HG03342 (cell line): Measurements from ENCODE around the gene DKC1.

Experiments
- ATAC-seq: cut with Tn5 transposase; IDR thresholded peaks from one replicate; pipeline ENCODE4 v1.9.1; 2021; ENCODE audit warnings: mild to moderate bottlenecking, moderate library complexity; ENCODE audit not compliant: unreplicated experiment

Gene DKC1

GRCh38 chrX:154735695-154736393 is 26.8 kb upstream of the DKC1 start:
- no peak for ATAC-seq

- ATAC-seq: no peak
Measured at GRCh38 chrX:154737136-154737535, 25.5 kb upstream of the DKC1 start.

GRCh38 chrX:154738011-154738738 is 24.5 kb upstream of the DKC1 start:
- ATAC-seq: no peak

GRCh38 chrX:154739952-154740465 is 22.7 kb upstream of the DKC1 start:
- ATAC-seq: no peak

GRCh38 chrX:154742613-154743012 is 20.1 kb upstream of the DKC1 start:
- no peak for ATAC-seq

GRCh38 chrX:154748712-154749339 is 13.8 kb upstream of the DKC1 start:
- ATAC-seq: peak; percentile 66

GRCh38 chrX:154749856-154750255 is 12.8 kb upstream of the DKC1 start:
- ATAC-seq: no peak

GRCh38 chrX:154750301-154751202 is 12.1 kb upstream of the DKC1 start, which contains the start of gene GAB3:
TSS of gene GAB3 (minus strand) at chrX:154751077. CDS start at chrX:154751025, 52 bp downstream.
- ATAC-seq: no peak

- ATAC-seq: no peak
Measured at GRCh38 chrX:154751203-154751668, 11.4 kb upstream of the DKC1 start.

GRCh38 chrX:154751669-154752271 is 10.9 kb upstream of the DKC1 start:
- ATAC-seq: no peak

GRCh38 chrX:154758696-154759095 is 4.0 kb upstream of the DKC1 start:
- no peak for ATAC-seq

GRCh38 chrX:154761977-154762536 is 607 bp upstream of the DKC1 start:
- no peak for ATAC-seq

- ATAC-seq: no peak
Measured at GRCh38 chrX:154774622-154775021, 12.0 kb downstream of the DKC1 start.

GRCh38 chrX:154775419-154776349 is 13.0 kb downstream of the DKC1 start:
- no peak for ATAC-seq

- ATAC-seq: no peak
Measured at GRCh38 chrX:154776753-154777152, 14.1 kb downstream of the DKC1 start.

- ATAC-seq: no peak
Measured at GRCh38 chrX:154779261-154779660, 16.6 kb downstream of the DKC1 start.

- no peak for ATAC-seq
Measured at GRCh38 chrX:154780968-154781367, 18.3 kb downstream of the DKC1 start.

GRCh38 chrX:154784149-154784995 is 21.7 kb downstream of the DKC1 start:
- no peak for ATAC-seq
